Tongue (tissue), 2 donors: Measurements from ENCODE around the gene NOC2L. TPM values are rescaled to one million over a fixed set of nuclear protein-coding genes. Genes with fewer than 3 reads are reported as not detected.
A peak's percentile ranks its signal among the peaks of the same experiment; 100 is the strongest.

Experiments used
- DNase-seq: peaks from one replicate; pipeline ENCODE4 v3.0.0-alpha.2; 2015
- total RNA-seq: library from RNA; depleted of rRNA; stranded (reverse); fragments of >200 nt; gene quantifications from one replicate; pipeline ENCODE4 v1.2.3, GENCODE V29; 2014

NOC2L gene
- total RNA-seq, 1 donor from 2014 or later = 56.0 TPM

- no peak for DNase-seq
Measured at GRCh38 chr1:916173-917075, 42.6 kb downstream of the NOC2L start.

GRCh38 chr1:915295-916172 lies 43.5 kb downstream of the NOC2L start:
- DNase-seq = no peak

GRCh38 chr1:914891-915280 lies 44.2 kb downstream of the NOC2L start:
- DNase-seq = no peak

GRCh38 chr1:914131-914890 lies 44.7 kb downstream of the NOC2L start:
- DNase-seq = no peak

- DNase-seq = no peak
Measured at GRCh38 chr1:913491-914130, 45.4 kb downstream of the NOC2L start.

- no peak for DNase-seq
Measured at GRCh38 chr1:912740-913301, 46.2 kb downstream of the NOC2L start.

- no peak for DNase-seq
Measured at GRCh38 chr1:911875-912739, 46.9 kb downstream of the NOC2L start.

- no peak for DNase-seq
Measured at GRCh38 chr1:910881-911721, 48.0 kb downstream of the NOC2L start.

- DNase-seq = no peak
Measured at GRCh38 chr1:910311-910880, 48.7 kb downstream of the NOC2L start.

GRCh38 chr1:909861-910310 lies 49.2 kb downstream of the NOC2L start:
- DNase-seq = no peak

GRCh38 chr1:908661-909060 lies 50.4 kb downstream of the NOC2L start:
- DNase-seq = no peak

- no peak for DNase-seq
Measured at GRCh38 chr1:907611-908451, 51.2 kb downstream of the NOC2L start.

GRCh38 chr1:906600-907420 lies 52.2 kb downstream of the NOC2L start:
- DNase-seq = no peak

GRCh38 chr1:905811-906599 lies 53.1 kb downstream of the NOC2L start:
- DNase-seq = no peak

- DNase-seq = peak; percentile 61
Measured at GRCh38 chr1:905071-905749, 53.8 kb downstream of the NOC2L start.
